CD4-positive, alpha-beta T cell treated with Interleukin-17A for 4 hours (primary cell): ENCODE data around the gene YBX3.

Source experiments
- DNase-seq: peaks from one replicate; pipeline ENCODE4 v3.0.0-alpha.2; 2020; ENCODE audit warnings: mixed read lengths

YBX3 gene

DNA sequence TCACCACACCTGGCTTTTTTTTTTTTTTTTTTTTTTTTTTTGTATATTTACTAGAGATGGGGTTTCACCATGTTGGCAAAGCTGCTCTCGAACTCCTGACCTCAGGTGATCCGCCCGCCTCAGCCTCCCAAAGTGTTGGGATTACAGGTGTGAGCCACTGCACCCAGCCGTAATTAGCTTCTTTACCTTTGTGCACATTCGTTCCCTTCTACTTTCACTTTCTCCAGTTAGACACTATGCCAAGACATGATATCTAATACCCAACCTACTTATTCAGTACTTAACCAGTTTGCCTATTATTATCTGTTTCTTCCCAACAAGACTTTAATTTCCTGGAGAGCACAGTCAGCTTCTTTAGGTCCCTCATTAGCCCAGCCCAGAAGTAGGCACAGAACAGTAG, 54.6 kb downstream of the YBX3 start:
- no peak for DNase-seq

- DNase-seq, result no peak
Observed at GRCh38 chr12:10667581-10667980, 55.5 kb downstream of the YBX3 start.

- DNase-seq, result no peak
Observed at GRCh38 chr12:10664499-10664898, 58.6 kb downstream of the YBX3 start.

GRCh38 chr12:10663869-10664268, 59.3 kb downstream of the YBX3 start:
- DNase-seq, result no peak

GRCh38 chr12:10661338-10661737, 61.8 kb downstream of the YBX3 start:
- no peak for DNase-seq

DNA sequence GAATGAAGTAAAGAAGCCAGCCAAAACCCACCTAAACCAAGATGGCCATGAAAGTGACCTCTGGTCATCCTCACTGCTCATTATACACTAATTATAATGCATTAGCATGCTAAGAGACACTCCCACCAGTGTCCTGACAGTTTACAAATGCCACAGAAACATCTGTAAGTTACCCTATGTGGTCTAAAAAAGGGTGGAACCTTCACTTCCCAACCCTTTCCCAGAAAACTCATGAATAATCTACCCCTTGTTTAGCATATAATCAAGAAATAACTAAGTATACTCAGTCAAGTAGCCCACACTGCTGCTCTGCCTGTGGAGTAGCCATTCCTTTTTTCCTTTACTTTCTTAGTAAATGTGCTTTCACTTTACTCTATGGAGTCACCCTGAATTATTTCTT, 69.1 kb downstream of the YBX3 start:
- DNase-seq, result no peak

- DNase-seq, result no peak
Observed at GRCh38 chr12:10652192-10652591, 70.9 kb downstream of the YBX3 start.
